ENCODE measurements around the gene SLC9A3.

SLC9A3 gene

DNA sequence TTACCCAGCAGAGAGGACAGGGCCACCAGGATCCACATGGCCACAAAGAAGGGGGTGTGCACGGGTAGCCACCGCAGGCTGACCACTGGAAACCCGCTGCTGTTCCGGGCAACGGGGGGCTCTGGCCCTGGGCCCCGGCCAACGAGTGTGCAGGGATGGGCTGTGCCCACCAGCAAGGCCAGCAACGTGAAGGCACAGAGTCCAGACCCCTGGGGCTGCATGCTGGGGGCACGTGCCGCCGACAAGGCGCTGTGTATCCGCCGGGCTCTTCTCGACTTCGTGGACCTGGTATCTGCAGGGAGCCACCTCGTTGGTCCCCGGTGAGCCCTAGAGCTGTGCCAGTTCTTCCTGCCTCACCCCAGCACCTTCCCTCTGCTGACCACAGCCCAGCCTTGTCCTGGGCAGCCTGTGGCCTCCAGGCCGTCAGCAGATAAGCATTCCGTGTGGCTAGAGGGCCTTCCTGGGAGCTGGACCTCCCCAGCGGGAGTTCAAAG is 45.7 kb upstream of the SLC9A3 start:
- H3K4me3 ChIP-seq (ENCODE audit: low read depth, low read length) = no peak overlapping the region
- TF ChIP-seq, protein P1, sequence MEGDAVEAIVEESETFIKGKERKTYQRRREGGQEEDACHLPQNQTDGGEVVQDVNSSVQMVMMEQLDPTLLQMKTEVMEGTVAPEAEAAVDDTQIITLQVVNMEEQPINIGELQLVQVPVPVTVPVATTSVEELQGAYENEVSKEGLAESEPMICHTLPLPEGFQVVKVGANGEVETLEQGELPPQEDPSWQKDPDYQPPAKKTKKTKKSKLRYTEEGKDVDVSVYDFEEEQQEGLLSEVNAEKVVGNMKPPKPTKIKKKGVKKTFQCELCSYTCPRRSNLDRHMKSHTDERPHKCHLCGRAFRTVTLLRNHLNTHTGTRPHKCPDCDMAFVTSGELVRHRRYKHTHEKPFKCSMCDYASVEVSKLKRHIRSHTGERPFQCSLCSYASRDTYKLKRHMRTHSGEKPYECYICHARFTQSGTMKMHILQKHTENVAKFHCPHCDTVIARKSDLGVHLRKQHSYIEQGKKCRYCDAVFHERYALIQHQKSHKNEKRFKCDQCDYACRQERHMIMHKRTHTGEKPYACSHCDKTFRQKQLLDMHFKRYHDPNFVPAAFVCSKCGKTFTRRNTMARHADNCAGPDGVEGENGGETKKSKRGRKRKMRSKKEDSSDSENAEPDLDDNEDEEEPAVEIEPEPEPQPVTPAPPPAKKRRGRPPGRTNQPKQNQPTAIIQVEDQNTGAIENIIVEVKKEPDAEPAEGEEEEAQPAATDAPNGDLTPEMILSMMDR (IDR thresholded peaks at IDR 0.05; ENCODE audit: low read depth, low read length) = no peak

GRCh38 chr5:569358-569867 is 45.2 kb upstream of the SLC9A3 start:
- TF ChIP-seq, protein P1 (IDR thresholded peaks at IDR 0.05; ENCODE audit: low read depth, low read length) = no peak
- H3K4me3 ChIP-seq (ENCODE audit: low read depth, low read length) = no peak overlapping the region

- no peak overlapping the region for H3K4me3 ChIP-seq (ENCODE audit: low read depth, low read length)
- TF ChIP-seq, protein P1 (IDR thresholded peaks at IDR 0.05; ENCODE audit: low read depth, low read length) = no peak
Measured at GRCh38 chr5:568809-569208, 44.6 kb upstream of the SLC9A3 start.

- TF ChIP-seq, protein P1 (IDR thresholded peaks at IDR 0.05; ENCODE audit: low read depth, low read length) = no peak
- H3K4me3 ChIP-seq (ENCODE audit: low read depth, low read length) = no peak overlapping the region
Measured at GRCh38 chr5:568061-568781, 44.0 kb upstream of the SLC9A3 start.

DNA sequence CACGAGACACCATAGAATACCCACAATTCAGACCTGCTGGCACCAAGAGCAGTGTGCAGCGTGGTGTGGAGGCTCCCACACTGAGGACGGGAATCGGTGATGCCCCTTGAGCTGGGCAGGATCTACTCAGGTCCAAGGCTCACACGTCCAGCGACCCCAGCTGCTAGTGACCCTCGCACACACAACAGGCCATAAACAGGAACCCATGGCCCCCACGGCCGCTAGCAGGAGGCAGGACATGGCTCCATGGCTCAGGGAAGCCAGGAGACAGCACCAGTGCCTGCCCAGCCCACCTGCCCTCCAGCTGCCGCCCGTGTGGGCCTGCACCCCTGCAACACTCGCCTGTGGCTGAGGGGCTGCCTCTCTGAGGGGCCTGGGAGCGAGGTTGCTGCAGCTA is 43.4 kb upstream of the SLC9A3 start:
- H3K4me3 ChIP-seq (ENCODE audit: low read depth, low read length) = no peak overlapping the region
- TF ChIP-seq, protein P1 (IDR thresholded peaks at IDR 0.05; ENCODE audit: low read depth, low read length) = no peak

GRCh38 chr5:566636-567309 is 42.5 kb upstream of the SLC9A3 start:
- TF ChIP-seq, protein P1 (IDR thresholded peaks at IDR 0.05; ENCODE audit: low read depth, low read length) = no peak
- no peak overlapping the region for H3K4me3 ChIP-seq (ENCODE audit: low read depth, low read length)

Data from WI38 (cell line).